GM19239 (cell line): ENCODE results near the gene ZSCAN25.
A peak's percentile ranks its signal among the peaks of the same experiment; 100 is the strongest.
"Not testable (repeated sequence)": the region's sequence is repeated elsewhere in the genome, so short reads cannot be mapped to it uniquely, and the experiment has no call there.

Experiments
- DNase-seq: peaks from one replicate; pipeline ENCODE4 v3.0.0; 2011; ENCODE audit warnings: low spot score; ENCODE audit not compliant: insufficient read length
- FAIRE-seq: peaks from 2 replicates; lab custom pipeline; 2011; peaks lifted over from hg19 to GRCh38; lab: Jason Lieb, UNC

The ZSCAN25 gene

DNA sequence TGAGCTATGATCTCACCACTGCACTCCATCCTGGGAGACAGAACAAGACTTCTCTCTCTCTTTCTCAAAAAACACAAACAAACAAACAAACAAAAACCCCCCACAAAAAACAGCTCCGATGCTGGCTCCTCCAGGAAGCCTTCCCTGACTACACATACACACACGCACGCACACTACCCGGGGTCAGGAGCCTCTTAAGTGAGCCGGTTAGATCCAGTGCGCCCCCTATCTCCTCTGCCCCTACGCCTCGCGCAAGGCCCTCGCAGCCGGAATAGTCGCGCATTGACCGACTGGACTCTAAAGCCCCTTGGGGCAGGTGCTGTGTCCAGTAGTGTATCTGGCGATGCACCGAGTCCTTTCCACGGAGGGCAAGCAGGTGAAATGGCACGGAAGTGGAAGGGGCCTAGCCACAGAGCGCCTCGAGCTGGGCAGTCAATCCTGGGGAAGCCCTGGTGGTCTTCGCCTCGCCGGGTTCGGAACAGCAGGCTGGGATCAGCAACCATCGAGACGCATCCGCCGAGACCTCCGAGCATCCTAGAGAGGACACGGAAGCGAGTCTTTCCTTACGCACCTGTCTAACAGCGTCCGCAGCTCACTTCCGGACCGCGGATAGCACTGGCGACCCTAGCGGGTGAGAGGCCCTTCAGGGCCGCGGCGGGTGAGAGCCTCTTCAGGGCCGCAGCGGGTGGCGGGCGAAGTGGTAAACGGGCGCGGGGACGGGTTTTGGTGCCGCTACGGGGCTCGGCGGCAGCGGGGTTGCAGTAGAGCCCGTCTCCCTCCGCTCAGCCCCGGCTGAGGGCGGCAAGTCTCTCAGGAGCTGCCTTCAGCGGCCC lies at the start of gene ZSCAN25:
ZSCAN25 (plus strand) TSS at position 588 of the 833 bp plus-strand sequence. CDS start 2,661 bp downstream, outside the sequence.
- peak; percentile 97 for FAIRE-seq
- peak; percentile 94 for DNase-seq

DNA sequence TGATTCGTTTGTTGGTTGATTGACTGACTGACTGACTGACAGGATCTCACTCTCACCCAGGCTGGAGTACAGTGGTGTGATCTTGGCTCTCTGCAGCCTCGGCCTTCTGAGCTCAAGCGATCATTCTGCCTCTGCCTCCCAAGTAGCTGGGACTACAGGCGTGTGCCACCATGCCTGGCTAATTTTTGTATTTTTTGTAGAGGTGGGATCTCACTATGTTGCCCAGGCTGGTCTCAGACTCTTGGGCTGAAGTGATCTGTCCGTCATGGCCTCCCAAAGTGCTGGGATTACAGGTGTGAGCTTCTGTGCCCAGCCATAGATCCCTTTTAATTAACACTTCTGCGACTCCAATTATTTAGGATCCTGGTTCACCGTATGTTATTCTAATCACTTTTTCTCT lies 48.0 kb upstream of the ZSCAN25 start:
- not testable (repeated sequence) for DNase-seq, FAIRE-seq

DNA sequence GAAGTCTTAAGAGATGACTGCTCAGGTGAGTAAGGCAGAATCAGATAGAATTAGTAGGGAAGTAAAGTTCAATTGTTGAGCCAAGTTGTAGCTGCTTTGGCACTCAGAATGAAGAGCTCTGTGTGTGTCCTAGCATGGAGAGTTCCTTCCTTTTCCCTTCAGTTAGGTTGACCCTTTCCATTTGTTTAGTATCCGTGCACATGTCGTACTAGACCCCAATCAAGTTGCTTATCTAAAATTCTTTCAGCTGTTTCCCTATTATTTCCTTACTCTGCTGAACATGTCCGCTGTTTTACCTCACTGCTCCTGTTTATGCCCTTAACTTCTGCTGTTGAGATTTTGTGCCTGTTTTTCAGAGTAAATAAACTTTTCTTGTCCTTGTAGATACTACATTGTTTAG lies 45.0 kb upstream of the ZSCAN25 start:
- no peak for DNase-seq
- no peak for FAIRE-seq

DNA sequence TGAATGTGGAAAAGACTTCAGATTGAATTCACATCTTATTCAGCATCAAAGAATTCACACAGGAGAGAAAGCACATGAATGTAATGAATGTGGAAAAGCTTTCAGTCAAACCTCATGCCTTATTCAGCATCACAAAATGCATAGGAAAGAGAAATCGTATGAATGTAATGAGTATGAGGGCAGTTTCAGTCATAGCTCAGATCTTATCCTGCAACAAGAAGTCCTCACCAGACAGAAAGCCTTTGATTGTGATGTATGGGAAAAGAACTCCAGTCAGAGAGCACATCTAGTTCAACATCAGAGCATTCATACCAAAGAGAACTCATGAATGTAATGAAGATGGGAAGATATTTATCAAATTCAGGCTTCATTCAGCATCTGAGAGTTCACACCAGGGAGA lies 43.5 kb upstream of the ZSCAN25 start:
- DNase-seq: no peak
- no peak for FAIRE-seq

DNA sequence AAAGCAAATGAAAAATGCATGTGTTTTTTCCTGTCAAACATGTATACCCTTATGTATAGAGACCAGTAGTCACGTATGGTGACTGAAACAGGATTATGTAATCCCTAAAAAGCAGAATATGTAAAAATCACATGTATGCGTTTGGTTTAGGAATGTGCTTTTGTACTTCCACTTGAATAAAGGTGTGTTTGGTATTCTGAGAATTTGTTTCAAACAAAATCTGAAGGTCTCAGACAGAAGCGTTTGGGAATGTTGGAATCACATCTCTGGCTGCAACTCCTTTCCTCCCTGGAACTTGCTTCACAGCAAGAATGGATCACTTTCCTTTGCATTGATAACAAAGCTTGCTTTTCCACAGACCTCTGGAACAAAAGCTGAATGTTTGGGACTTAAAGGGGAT lies 40.5 kb upstream of the ZSCAN25 start:
- FAIRE-seq (no peak), DNase-seq (no peak)

DNA sequence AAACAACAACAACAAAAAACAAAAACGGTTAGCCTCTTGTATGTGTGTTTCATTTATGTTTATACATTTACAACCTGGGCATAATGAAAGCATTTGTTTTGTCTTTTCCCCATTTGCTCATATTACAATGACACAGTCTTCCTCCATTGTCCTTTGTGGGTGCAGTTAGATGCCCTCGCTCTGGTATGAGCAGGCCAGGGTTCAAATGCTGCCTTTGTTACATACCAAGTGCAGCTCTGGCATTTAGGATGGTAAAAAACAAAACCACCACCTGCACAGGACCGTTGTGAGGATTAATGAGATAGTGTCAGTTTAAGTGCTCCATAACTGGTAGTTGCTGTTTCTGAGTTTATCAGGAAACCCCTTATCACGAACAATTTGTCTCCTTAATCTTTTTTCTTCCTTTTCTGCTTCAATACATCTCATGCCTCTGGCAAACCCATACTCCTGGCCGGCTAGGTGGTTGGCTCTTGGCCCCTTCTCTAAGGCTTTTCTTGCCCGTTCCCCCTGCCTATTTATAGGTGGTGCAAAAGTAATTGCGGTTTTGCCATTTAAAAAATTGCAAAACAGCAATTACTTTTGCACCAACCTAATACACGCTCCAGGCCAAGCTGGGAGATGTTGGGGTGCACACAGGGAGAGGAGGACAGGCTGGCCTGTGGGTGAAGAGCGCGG lies 37.3 kb upstream of the ZSCAN25 start:
- FAIRE-seq (no peak), DNase-seq (no peak)

DNA sequence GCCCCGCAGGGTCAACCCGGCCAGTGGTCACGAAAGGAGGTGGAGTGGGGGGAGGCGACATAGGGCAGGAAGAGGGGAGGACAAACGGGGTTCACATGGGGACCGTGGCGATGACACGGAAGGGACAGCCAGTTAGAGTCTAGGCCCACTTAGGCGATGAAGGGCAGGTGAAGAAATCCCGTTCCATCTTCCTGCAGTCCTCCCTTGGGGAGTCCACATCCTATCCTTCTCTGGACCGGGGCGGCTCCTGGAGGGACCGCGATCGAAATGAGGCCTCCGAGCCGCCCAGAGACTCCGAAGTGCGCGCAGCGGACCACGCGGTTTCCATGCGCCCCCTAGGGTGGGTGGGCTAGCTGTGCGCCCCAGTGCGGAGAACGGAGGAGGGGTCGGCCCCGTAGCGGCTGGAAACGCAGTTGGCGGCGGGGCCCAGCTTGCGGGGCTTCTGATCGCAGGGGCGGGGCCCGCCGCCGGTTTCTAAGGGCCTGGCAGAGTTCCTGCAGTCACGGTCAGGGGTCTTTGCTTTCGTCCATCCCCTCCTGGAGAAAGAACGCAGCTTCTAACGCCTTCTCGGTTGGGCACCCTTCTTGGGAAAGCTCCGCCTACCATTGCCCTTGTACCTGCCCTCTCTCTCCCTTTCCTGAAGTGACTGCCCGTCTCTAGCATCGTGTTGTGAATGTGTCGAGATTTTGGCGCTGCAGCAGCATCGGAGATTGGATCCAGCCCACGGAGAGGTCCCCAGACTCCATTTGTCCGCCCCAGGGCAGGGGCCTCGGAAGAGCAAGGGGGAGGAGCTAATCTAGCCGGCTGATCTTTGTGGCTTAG lies 36.6 kb upstream of the ZSCAN25 start:
- no peak for DNase-seq
- no peak for FAIRE-seq

DNA sequence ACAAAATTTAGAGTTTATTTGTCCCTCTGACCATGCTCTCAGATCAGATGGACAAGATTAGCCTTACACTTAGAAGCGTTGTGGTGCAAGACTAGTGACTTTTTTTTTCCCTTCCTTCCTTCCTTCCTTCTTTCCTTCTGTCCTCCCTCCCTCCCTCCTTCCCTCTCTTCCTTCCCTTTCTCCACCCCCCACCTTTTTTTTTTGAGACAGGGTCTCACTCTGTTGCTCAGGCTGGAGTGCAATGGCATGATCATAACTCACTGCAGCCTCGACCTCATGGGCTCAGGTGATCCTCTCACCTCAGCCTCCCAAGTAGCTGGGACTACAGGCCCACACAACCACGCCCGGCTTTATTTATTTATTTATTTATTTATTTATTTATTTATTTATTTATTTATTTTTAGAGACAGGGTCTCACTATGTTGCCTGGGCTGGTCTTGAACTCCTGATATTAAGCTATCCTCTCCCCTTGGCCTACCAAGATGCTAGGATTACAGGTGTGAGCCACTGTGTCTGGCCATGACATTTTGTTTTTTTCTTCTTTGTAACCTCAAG lies 35.9 kb upstream of the ZSCAN25 start:
- not testable (repeated sequence) for DNase-seq, FAIRE-seq

DNA sequence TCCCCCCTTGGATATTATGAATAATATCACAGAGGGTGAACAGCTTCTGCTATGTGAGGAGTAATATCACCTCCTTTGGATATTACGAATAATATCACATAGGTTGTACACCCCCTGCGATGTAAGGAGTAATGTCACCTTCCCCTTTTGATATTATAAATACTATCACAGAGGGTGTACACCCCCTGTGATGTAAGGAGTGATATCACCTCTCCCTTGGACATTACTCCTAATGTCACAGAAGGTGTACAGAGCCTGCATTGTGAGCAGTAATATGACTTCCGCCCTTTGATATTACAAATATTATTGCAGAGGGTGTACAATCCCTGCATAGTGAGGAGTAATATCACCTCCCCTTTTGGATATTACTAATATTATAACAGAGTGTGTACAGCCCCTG lies 27.9 kb upstream of the ZSCAN25 start:
- FAIRE-seq (no peak), DNase-seq (no peak)

DNA sequence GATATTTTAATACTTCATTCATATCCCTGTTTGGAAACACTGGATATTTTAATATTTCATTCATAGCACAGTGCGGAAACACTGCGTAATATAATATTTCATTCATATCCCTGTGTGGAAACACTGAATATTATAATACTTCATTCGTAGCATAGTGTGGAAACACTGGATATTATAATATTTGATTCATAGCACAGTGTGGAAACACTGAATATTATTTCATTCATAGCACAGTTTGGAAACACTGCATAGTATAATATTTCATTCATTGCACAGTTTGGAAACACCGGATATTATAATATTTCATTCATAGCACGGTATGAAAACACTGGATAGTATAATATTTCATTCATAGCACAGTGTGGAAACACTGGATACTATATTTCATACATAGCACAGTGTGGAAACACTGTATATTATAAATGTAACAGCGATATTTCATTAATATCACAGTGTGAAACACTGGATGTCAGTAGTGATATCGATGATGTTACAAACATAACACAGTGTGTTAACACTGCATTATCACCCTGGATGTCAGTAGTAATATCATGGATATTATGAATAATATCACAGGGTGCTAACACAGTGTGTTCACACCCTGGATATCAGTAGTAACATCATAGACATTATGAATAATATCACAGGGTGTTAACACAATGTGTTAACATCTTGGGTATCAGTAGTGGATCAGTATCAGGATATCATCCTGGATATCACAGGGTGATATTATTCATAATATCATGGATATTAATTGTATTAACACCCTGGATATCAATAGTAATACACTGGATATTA lies 21.6 kb upstream of the ZSCAN25 start:
- DNase-seq (no peak), FAIRE-seq (no peak)

DNA sequence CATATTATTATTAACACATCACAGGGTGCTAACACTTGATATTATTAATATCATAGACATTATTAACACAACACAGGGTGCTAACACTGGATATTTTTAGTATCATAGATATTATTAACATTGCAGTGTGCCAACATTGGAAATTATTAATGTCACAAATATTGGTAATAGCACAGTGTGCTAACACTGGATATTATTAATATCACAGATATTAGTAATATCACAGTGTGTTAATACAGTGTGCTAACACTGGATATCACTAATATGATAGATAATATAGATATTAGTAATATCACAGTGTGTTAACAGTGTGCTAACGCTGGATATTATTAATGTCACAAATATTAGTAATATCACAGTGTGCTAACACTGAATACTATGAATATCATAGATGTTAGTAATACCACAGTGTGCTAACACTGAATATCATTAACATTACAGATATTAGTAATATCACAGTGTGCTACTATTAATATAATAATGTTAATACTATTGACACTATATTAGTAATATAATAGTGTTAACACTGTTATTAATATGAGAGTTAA lies 20.3 kb upstream of the ZSCAN25 start:
- DNase-seq: no peak
- FAIRE-seq: no peak

DNA sequence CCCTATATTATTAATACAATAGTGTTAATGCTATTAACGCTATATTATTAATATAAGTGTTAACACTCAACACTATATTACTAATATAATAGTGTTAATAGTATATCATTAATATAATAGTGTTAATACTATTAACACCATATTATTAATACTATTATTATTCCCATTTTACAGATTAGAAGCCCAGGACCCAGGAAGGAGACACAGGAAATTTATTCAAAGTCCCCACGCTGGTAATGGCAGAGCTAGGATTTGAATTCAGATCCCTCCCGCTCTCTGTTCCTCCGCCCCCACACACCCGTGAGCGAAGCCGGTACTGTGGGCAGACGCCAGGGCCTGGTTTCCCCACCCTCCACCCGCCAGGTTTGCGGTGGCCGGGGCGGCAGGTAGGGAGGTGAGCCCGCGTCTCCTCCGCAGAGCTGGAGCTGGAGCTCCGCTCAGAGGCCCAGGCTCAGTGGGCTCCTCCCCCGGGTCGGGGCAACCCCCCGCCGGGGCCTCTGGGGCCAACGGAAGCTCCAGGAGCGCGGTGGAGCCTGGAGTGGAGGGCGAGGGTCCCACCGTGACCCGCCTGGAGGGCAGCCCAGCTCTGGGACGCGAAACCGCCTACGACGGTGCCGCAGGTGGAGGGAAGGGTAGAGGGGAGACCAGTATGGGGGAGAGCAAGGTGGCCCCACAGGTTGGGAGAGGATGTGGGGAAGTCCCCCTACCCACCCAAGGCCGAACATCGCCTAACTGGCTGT lies 18.8 kb upstream of the ZSCAN25 start, which contains the start of gene TMEM225B:
TMEM225B (plus strand) TSS at position 506 of the 740 bp plus-strand sequence. CDS start 6,122 bp downstream, outside the sequence.
- DNase-seq (no peak), FAIRE-seq (no peak)

DNA sequence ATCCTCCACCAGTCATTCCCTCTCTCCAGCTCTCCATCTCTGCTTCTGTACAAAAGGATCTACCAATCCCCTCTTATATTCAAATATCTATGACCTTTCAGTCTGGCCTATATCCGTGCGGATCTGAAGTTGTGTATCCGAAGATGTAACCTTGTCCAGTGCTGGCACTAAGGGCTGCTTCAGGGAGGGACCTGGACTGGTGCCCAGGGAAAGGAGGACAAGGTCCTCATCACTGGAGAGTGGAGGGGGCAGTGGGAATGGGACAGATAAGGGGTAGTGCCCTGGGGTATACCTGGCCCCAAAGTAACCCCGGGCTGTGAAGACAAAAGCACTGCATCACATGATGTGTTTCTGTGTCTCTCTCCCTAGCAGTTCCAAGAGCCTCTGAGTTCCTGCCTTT lies 16.9 kb upstream of the ZSCAN25 start:
- FAIRE-seq (no peak), DNase-seq (no peak)

DNA sequence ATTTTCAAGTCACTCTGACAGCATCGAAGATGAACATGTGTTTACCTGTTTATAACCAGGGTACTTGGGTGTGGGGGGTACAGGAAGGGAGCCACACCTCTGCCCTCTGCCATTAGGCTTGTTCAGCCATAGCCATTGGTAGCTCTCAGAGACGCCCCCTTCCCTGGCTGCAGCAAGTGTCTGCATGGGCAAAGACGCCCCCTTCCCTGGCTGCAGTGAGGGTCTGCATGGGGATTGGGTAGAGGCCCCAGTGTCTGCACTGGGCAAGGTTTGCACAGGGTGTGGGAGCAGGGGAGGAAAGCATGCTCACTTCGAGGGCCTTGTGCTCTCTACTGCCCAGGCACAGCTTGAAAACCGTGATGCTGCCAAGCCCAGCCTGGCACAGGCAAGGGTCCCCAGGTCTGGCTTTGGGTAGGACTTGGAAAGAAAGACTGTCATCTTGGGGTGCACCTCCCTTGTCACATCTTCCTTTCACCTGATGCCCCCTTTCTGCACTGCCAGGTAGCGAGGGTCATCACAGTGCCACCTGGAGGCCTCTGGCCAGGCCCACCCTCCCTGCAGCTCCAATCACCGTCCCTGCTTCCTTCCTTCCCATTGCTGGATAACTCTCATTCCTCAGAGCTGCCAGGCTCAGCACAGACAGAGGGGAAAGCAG lies 15.0 kb upstream of the ZSCAN25 start:
- no peak for FAIRE-seq
- DNase-seq: no peak

DNA sequence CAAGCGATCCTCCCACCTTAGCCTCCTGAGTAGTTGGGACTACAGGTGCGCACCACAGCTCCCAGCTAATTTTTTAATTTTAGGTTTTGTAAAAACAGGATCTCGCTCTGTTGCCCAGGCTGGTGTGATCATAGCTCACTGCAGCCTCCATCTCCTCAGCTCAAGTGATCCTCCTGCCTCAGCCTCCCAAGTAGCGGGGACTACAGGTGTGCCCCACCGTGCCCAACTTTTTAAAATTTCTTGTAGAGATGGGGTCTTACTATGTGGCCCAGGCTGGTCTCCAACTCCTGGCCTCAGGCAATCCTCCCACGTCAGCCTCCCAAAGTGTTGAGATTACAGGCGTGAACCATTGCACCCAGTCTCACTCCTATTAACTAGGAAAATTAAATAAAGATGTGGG lies 11.2 kb upstream of the ZSCAN25 start:
- no peak for DNase-seq
- no peak for FAIRE-seq

DNA sequence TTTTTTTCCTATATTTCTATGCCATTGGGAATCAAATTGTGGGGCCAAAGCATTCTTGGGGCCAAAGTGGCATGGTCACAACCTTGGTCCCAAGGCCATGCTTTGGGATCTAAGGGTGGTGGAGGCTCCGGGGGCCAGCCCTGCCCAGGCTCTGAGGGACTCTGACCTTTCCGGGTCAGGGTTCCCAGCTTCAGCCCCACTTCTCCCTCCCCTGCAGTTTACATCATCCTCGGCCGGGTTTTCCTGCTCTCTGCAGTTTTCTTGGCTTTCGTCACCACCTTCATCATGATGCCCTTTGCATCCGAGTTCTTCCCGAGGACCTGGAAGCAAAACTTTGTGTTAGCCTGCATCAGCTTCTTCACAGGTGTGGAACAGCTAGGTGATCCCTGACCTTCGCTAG lies 10.2 kb upstream of the ZSCAN25 start:
- DNase-seq: no peak
- no peak for FAIRE-seq

DNA sequence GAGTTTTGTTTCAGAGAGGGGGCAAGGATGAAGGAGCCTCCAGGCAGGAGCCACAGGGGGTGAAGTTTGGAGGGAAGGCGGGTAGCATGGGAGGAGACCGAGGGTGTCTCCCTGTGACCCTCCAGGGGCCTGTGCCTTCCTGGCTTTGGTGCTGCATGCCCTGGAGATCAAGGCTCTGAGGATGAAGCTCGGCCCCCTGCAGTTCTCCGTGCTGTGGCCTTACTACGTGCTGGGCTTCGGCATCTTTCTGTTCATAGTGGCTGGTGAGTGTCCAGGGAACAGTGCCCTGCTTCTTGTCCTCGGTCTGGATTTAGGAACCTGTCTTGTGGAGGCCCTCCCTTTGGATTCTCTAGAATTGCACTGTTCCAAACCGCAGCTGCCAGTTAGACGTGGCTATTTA lies 9.2 kb upstream of the ZSCAN25 start:
- no peak for DNase-seq
- FAIRE-seq: no peak

DNA sequence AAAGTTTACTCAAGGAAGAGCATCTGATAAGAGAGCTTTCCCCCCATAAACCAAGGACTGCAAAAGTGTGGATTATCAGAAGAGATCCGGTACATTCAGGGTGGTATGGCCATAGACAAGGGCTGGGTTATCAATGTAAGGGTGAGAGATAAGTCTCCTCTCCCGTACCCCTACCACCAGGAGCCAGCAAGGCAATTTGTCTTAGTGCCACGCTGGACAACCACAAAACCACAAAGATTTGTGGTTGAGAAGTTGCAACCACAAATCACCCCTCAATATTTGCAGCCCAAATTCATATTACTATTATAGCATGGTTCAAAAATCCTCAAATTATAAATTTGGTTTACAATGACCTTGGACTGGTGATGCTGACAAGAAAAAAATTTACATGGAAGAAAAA lies 2.3 kb upstream of the ZSCAN25 start:
- DNase-seq (no peak), FAIRE-seq (no peak)
